GM12864 (cell line): Measurements from ENCODE around the gene MRPL51.
"Not testable (repeated sequence)": the region's sequence is repeated elsewhere in the genome, so short reads cannot be mapped to it uniquely, and the experiment has no call there.

Experiments used
- DNase-seq: peaks from one replicate; pipeline ENCODE4 v3.0.0-alpha.2; 2011; ENCODE audit warnings: low read depth
- H3K4me3 ChIP-seq: 2 replicates; pipeline ENCODE4 v1.5.1; 2011; ENCODE audit warnings: mild to moderate bottlenecking, low read depth, low read length, control low read depth
- CTCF ChIP-seq: IDR thresholded peaks from 2 replicates; pipeline ENCODE4 v1.5.1; 2011; ENCODE audit warnings: low read depth, mild to moderate bottlenecking, moderate library complexity, low read length, control low read depth, inconsistent platforms; ENCODE audit errors: missing control alignments

The MRPL51 gene

GRCh38 chr12:6468283-6468575 is 24.8 kb downstream of the MRPL51 start:
- H3K4me3 ChIP-seq = peak overlapping the region; percentile 86; the same call in 1 of the 2 replicates
- no peak for TF ChIP-seq CTCF
- DNase-seq = no peak

- not testable (repeated sequence) for H3K4me3 ChIP-seq, DNase-seq
These were observed 25.3 kb downstream of the MRPL51 start for GRCh38 chr12:6467571-6468282.

DNA sequence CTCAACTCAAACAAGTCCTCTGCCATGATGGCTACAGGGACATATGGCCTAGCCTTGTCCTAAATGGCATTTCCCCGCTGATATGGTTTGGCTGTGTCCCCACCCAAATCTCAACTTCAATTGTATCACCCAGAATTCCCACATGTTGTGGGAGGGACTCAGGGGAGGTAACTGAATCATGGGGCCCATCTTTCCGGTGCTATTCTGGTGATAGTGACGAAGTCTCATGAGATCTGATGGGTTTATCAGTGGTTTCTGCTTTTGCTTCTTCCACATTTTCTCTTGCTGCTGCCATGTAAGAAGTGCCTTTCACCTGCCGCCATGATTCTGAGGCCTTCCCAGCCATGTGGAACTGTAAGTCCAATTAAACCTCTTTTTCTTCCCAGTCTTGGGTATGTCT is 26.3 kb downstream of the MRPL51 start:
- DNase-seq, H3K4me3 ChIP-seq: not testable (repeated sequence)

DNA sequence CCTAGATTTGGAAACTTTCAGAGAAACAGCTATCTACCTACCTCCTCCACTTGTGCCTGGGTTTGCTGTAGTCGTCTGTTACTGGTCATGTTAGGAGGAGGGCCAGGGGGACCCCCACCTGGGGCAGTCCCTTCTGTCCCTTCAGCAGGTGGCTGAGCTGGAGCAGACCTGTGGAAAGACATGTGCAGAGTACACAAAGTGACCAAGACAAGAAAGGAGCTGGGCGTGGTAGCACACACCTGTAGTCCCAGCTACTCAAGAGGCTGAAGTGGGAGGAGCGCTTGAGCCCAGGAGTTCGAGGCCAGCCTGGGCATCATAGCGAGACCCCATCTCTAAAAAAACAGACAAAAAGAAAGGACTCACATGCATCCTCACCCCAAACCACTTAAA is 26.9 kb downstream of the MRPL51 start:
- H3K4me3 ChIP-seq = no peak overlapping the region
- TF ChIP-seq CTCF = no peak
- no peak for DNase-seq

DNA sequence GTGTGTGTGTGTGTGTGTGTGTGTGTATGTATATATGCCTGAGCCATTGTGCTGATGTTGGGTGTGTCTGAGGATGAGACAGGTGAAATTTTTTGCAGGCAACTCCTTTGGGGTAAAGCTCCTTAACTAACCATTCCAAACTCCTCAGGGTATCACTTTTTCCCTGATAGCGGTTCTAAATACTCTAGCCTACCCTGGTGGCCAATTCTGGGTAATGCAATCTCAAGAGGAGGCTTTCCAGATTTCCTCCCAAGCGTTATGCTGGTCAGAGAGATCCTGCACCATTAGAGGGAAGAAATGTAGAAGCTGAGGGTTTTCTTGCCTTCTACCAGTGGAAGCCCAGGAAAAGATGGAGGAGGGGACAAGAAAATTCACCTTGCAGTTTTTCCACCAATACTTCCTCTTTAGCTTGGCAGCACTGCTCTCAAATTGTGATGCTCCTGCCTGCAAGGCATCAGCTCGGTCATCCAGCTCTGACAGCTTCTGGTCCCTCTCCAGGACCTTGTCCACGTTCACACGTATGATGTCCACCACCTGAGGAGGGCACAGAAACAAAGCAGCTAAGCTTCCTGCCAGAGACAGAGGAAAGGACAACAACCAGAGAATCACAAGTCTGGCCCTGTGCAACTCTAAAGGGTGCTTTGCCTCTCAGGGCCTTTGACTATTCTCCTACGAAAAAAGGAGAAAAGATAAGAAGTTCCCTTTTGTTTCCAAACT is 27.4 kb downstream of the MRPL51 start:
- no peak overlapping the region for H3K4me3 ChIP-seq
- no peak for DNase-seq
- TF ChIP-seq CTCF = peak; percentile 93

DNA sequence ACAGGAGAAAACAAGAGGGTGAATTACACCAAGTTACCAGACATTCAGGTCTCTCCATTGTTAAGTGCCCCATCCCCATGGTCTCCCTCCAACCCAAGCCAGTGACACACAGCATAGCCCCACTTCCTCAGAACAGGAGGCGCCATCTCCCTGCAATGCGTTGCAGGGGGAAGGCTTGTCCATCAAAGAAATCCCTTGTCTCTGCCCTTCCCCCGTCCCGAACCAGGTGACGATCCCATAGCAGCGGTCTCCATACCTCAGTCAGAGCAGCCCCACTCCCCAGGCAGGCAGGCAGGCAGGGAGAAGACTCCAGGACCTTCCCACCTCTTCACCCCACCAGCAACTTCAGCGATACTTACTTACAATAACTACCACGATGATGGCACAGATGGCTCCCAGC is 28.5 kb downstream of the MRPL51 start:
- TF ChIP-seq CTCF = no peak
- no peak for DNase-seq
- no peak overlapping the region for H3K4me3 ChIP-seq

GRCh38 chr12:6463858-6464257 is 29.2 kb downstream of the MRPL51 start:
- no peak overlapping the region for H3K4me3 ChIP-seq
- TF ChIP-seq CTCF = no peak
- no peak for DNase-seq

- no peak for DNase-seq
- no peak for TF ChIP-seq CTCF
- H3K4me3 ChIP-seq = no peak overlapping the region
These were observed 29.8 kb downstream of the MRPL51 start for GRCh38 chr12:6463216-6463615.
